SK-N-SH (cell line): ENCODE measurements around the gene ZNF664. TPM values are rescaled to one million over a fixed set of nuclear protein-coding genes. Genes with fewer than 3 reads are reported as not detected.

Source experiments
- CTCF ChIA-PET: fragments of 300-600, 350-600 bp; formaldehyde crosslinking; extraction: SDS; loops from one replicate; lab custom pipeline; 2021; lab: Yijun Ruan, JAX
- POLR2A ChIA-PET: fragments of 350-600 bp; sonication (Branson Sonifier 250); formaldehyde crosslinking; extraction: SDS; loops from one replicate; lab custom pipeline; 2020; ENCODE audit warnings: antibody characterized with exemption, inconsistent platforms; lab: Yijun Ruan, JAX
- DNase-seq: peaks from one replicate; pipeline ENCODE4 v3.0.0; 2012
- H2AFZ ChIP-seq: fragments of 200-600 bp; sonication (generic); 2 replicates; pipeline ENCODE4 v1.8.1; 2016; ENCODE audit warnings: antibody characterized with exemption, mild to moderate bottlenecking, low read depth
- H3F3A ChIP-seq: fragments of 200-600 bp; sonication (generic); replicated peaks from 2 replicates; pipeline ENCODE3; 2016; ENCODE audit warnings: antibody characterized with exemption, mild to moderate bottlenecking; ENCODE audit not compliant: insufficient read depth
- H3K27ac ChIP-seq, 2 experiments: fragments of 200-500 bp in 1 of 2; fragments of 200-600 bp in 1 of 2; sonication (Bioruptor generic) in 1 of 2; sonication (generic), shearing (Covaris generic) in 1 of 2; 2 replicates each; pipeline versions ENCODE4 v1.5.1 to v1.6.1; 2014 to 2016; ENCODE audit warnings: low read depth in 2 of 2, inconsistent platforms in 1 of 2, low read length in 1 of 2, mild to moderate bottlenecking in 1 of 2, mixed read lengths in 1 of 2
- H3K27me3 ChIP-seq: fragments of 200-600 bp; sonication (generic), shearing (Covaris generic); 2 replicates; pipeline ENCODE4 v1.6.1; 2016; ENCODE audit warnings: mixed run types; ENCODE audit not compliant: insufficient read depth
- H3K36me3 ChIP-seq, 2 experiments: fragments of 200-500 bp in 1 of 2; fragments of 200-600 bp in 1 of 2; sonication (Bioruptor generic) in 1 of 2; sonication (generic) in 1 of 2; replicated peaks in 1 of 2; 2 replicates each; pipeline versions ENCODE3 to v1.5.1; 2014 to 2016; ENCODE audit warnings: low read length in 1 of 2, mild to moderate bottlenecking in 1 of 2; ENCODE audit not compliant: insufficient read depth in 2 of 2, control insufficient read depth in 1 of 2
- H3K4me1 ChIP-seq, 2 experiments: fragments of 200-500 bp in 1 of 2; fragments of 200-600 bp in 1 of 2; sonication (Bioruptor generic) in 1 of 2; sonication (generic), shearing (Covaris generic) in 1 of 2; 2 replicates each; pipeline versions ENCODE4 v1.5.1 to v1.6.1; 2014 to 2016; ENCODE audit warnings: low read depth in 1 of 2, low read length in 1 of 2, mixed run types in 1 of 2; ENCODE audit not compliant: insufficient read depth in 2 of 2, control insufficient read depth in 1 of 2
- H3K4me2 ChIP-seq: fragments of 200-600 bp; sonication (generic), shearing (Covaris generic); 2 replicates; pipeline ENCODE4 v1.6.1; 2017; ENCODE audit warnings: mixed run types
- H3K4me3 ChIP-seq, 2 experiments: fragments of 200-500 bp in 1 of 2; fragments of 200-600 bp in 1 of 2; sonication (Bioruptor generic) in 1 of 2; sonication (generic), shearing (Covaris generic) in 1 of 2; 2 replicates each; pipeline versions ENCODE4 v1.5.1 to v1.8.1; 2014 to 2016; ENCODE audit warnings: low read depth in 2 of 2, inconsistent platforms in 1 of 2, low read length in 1 of 2, mild to moderate bottlenecking in 1 of 2, mixed read lengths in 1 of 2, moderate library complexity in 1 of 2
- H3K79me2 ChIP-seq: fragments of 200-600 bp; sonication (generic); 2 replicates; pipeline ENCODE4 v1.8.1; 2017; ENCODE audit warnings: mild to moderate bottlenecking; ENCODE audit not compliant: insufficient read depth
- H3K9ac ChIP-seq: fragments of 200-600 bp; sonication (generic); 2 replicates; pipeline ENCODE4 v1.6.1; 2017; ENCODE audit warnings: mixed run types
- H3K9me2 ChIP-seq: fragments of 200-600 bp; sonication (generic); 2 replicates; pipeline ENCODE4 v1.6.1; 2017; ENCODE audit warnings: mixed run types
- H3K9me3 ChIP-seq: fragments of 200-600 bp; sonication (generic); 2 replicates; pipeline ENCODE4 v1.6.1; 2017; ENCODE audit warnings: mixed run types, mild to moderate bottlenecking, moderate library complexity
- H4K20me1 ChIP-seq: fragments of 200-600 bp; sonication (generic); 2 replicates; pipeline ENCODE4 v1.6.1; 2017; ENCODE audit warnings: mild to moderate bottlenecking, mixed run types; ENCODE audit not compliant: insufficient read depth
- EP300 ChIP-seq, 2 experiments: IDR thresholded peaks; 2 replicates each; pipeline versions ENCODE4 v1.4.0 to v1.6.1; 2012; ENCODE audit warnings: borderline replicate concordance in 1 of 2, low read depth in 1 of 2, low read length in 1 of 2
- GATA2 ChIP-seq: sonication (generic); formaldehyde crosslinking; IDR thresholded peaks from 2 replicates; pipeline ENCODE4 v1.5.0; 2020; ENCODE audit warnings: mild to moderate bottlenecking, missing genetic modification reagents
- NFIC ChIP-seq: IDR thresholded peaks from 2 replicates; pipeline ENCODE4 v1.4.0; 2012; ENCODE audit warnings: borderline replicate concordance
- NRF1 ChIP-seq: IDR thresholded peaks from 2 replicates; pipeline ENCODE4 v1.6.1; 2012; ENCODE audit warnings: low read depth, mild to moderate bottlenecking, low read length
- TAF1 ChIP-seq: IDR thresholded peaks from 2 replicates; pipeline ENCODE4 v1.6.1; 2012; ENCODE audit warnings: low read depth, mild to moderate bottlenecking, low read length, moderate library complexity, borderline replicate concordance
- TEAD4 ChIP-seq: IDR thresholded peaks from 2 replicates; pipeline ENCODE4 v1.4.0; 2012; ENCODE audit warnings: mild to moderate bottlenecking, borderline replicate concordance; ENCODE audit not compliant: insufficient read depth
- YY1 ChIP-seq: IDR thresholded peaks from 2 replicates; pipeline ENCODE4 v1.4.0; 2012; ENCODE audit warnings: low read depth, mild to moderate bottlenecking
- WGBS: methylation state at CpG from one replicate; pipeline ENCODE4 v1.1.6; 2017; ENCODE audit warnings: low lambda C conversion rate; 5-methylcytosine and 5-hydroxymethylcytosine counted together
- polyA plus RNA-seq, 3 experiments: library from polyadenylated mRNA; depleted of rRNA; stranded (reverse); fragments of >200 nt; gene quantifications; 2 replicates each; pipeline ENCODE4 v1.2.3, GENCODE V29; 2012
- TF ChIP-seq, protein P1 (sequence below): fragments of 200-600 bp; sonication (generic); IDR thresholded peaks from 2 replicates; pipeline ENCODE4 v1.6.1; 2017; ENCODE audit warnings: antibody characterized with exemption, mild to moderate bottlenecking, moderate library complexity
- TF ChIP-seq, protein P2 (sequence below): IDR thresholded peaks from 2 replicates; pipeline ENCODE4; 2012

Gene ZNF664
- polyA plus RNA-seq, 1 of the 3 experiments (the other 2 are of a cell fraction) = 34.9 TPM

DNA sequence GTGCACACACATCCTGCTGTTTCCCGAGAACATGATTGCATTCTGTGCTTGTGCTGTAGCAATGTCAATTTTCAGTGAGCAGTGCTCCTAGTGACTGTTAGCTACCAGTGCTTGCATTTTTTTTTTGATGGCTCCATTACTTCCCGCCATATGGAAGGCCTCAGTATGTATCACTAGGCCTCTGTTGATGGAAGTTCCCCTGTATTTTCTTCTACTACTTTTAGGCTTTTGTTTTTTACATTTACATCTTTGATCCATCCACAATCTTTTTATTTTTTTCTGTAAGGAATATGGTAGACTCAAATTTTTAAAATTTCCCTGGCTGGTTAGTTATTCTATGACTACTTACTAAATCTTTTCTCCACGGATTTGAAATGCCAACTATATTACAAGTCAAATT, 49.1 kb downstream of the ZNF664 start:
- Histone ChIP-seq H3K36me3 (no peaks in the 10 kb centered on the region), H3K9me3 (no peaks in the 10 kb centered on the region), H3K4me1 (peaks cover 9 to 17% of the 10 kb centered on the region in 2 experiments), H3K27me3 (no peaks in the 10 kb centered on the region), H3K4me2 (no peak overlapping the region), H3F3A (peaks cover 33% of the 10 kb centered on the region), H3K27ac (no peak overlapping the region), H2AFZ (no peak overlapping the region), H3K9me2 (no peaks in the 10 kb centered on the region), H3K4me3 (no peak overlapping the region), H4K20me1 (no peaks in the 10 kb centered on the region), H3K9ac (no peak overlapping the region), H3K79me2 (no peaks in the 10 kb centered on the region)
- DNase-seq = no peak
- ChIA-PET POLR2A (no interaction called here), CTCF (interaction anchor here (1.0 kb wide), 1 partner anchor 10 kb away, joined by 4 read pairs; no protein-coding TSS in a partner anchor)
- WGBS = 95% methylated on average over 3 of the region's 3 CpGs
- TF ChIP-seq GATA2 (CRISPR knock-in tag) = no peak

DNA sequence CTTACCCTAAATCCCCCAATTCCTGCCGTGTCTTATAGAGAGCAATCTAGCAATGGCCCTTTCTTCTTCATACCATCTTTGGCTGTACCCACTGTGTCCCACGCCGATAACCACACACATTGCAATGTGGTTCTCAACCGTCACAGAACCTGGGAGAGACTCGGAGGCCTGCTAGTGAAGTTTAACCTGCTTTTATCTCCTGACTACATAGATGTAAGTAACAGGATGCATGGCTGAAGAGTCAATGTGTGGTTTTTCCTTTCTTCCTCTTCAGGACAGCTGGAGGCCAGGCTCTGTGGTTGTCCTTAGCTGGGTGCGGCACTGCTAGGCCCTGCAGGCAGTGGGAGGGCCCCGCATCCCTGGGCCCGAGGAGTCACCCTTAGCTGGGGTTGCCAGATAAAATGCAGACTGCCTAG, 51.3 kb downstream of the ZNF664 start:
- H3K4me3 ChIP-seq = no peak overlapping the region
- no peaks in the 10 kb centered on the region for H3K79me2 ChIP-seq
- no peaks in the 10 kb centered on the region for H3K9me3 ChIP-seq
- H3K4me1 ChIP-seq = peaks cover 20 to 23% of the 10 kb centered on the region in 2 experiments
- no peaks in the 10 kb centered on the region for H3K9me2 ChIP-seq
- no peak for DNase-seq
- CTCF ChIA-PET = interaction anchor here (1.5 to 2.2 kb wide), 2 partner anchors 8 to 12 kb away, joined by 4 to 13 read pairs; no protein-coding TSS in a partner anchor
- H2AFZ ChIP-seq = no peak overlapping the region
- no peak overlapping the region for H3K4me2 ChIP-seq
- WGBS = 87% methylated on average over 8 of the region's 8 CpGs
- no peaks in the 10 kb centered on the region for H3K36me3 ChIP-seq
- peaks cover 32% of the 10 kb centered on the region for H3F3A ChIP-seq
- H3K9ac ChIP-seq = no peak overlapping the region
- H3K27ac ChIP-seq = 0 out of 4 replicates have a peak overlapping the region, but pooled peaks of 1 of the 2 experiments have one; percentile 5
- POLR2A ChIA-PET = no interaction called here
- no peak for TF ChIP-seq TEAD4
- TF ChIP-seq TAF1 = no peak
- TF ChIP-seq, protein P1, sequence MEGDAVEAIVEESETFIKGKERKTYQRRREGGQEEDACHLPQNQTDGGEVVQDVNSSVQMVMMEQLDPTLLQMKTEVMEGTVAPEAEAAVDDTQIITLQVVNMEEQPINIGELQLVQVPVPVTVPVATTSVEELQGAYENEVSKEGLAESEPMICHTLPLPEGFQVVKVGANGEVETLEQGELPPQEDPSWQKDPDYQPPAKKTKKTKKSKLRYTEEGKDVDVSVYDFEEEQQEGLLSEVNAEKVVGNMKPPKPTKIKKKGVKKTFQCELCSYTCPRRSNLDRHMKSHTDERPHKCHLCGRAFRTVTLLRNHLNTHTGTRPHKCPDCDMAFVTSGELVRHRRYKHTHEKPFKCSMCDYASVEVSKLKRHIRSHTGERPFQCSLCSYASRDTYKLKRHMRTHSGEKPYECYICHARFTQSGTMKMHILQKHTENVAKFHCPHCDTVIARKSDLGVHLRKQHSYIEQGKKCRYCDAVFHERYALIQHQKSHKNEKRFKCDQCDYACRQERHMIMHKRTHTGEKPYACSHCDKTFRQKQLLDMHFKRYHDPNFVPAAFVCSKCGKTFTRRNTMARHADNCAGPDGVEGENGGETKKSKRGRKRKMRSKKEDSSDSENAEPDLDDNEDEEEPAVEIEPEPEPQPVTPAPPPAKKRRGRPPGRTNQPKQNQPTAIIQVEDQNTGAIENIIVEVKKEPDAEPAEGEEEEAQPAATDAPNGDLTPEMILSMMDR = no peak
- no peak for TF ChIP-seq NFIC
- no peaks in the 10 kb centered on the region for H4K20me1 ChIP-seq
- H3K27me3 ChIP-seq = no peaks in the 10 kb centered on the region

DNA sequence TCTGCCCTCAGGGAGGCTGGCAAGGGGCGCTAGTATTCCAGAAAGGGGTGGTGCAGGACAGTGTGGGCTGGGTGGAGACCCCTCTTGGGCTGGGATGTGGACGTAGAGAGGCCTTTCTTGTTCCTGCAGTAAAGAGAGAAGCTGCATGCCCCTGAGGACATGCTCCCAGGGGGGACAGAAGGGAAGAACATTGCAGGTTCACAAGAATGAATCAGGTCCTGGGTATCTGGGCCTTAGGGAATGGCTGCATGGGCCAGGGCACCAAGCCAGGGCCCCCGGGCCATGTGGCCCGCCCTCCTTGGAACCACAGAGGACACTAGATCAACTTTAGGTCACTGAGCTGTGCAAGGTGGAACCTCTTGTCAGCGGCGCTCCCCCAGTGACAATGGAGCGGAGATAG, 51.8 kb downstream of the ZNF664 start:
- WGBS = 61% methylated on average over 2 of the region's 7 CpGs
- ChIA-PET POLR2A (no interaction called here), CTCF (interaction anchor here (0.6 to 2.2 kb wide), 6 partner anchors 7 to 288 kb away, joined by 3 to 13 read pairs (median 4); no protein-coding TSS in a partner anchor)
- 0 out of 4 replicates have a peak overlapping the region, but pooled peaks of 1 of the 2 experiments have one; percentile 5 for H3K27ac ChIP-seq
- H3K9ac ChIP-seq = no peak overlapping the region
- DNase-seq = no peak
- H3K9me2 ChIP-seq = no peaks in the 10 kb centered on the region
- no peak overlapping the region for H3K4me2 ChIP-seq
- no peaks in the 10 kb centered on the region for H3K9me3 ChIP-seq
- no peaks in the 10 kb centered on the region for H3K36me3 ChIP-seq
- H4K20me1 ChIP-seq = no peaks in the 10 kb centered on the region
- H3K79me2 ChIP-seq = no peaks in the 10 kb centered on the region
- no peak overlapping the region for H2AFZ ChIP-seq
- no peaks in the 10 kb centered on the region for H3K27me3 ChIP-seq
- peaks cover 27% of the 10 kb centered on the region for H3F3A ChIP-seq
- TF ChIP-seq YY1 (no peak), EP300 (IDR thresholded peaks at IDR 0.05; ENCODE audit: borderline replicate concordance in 1 of 2, low read depth in 1 of 2, low read length in 1 of 2) (no peak), NRF1 (no peak)
- TF ChIP-seq, protein P2, sequence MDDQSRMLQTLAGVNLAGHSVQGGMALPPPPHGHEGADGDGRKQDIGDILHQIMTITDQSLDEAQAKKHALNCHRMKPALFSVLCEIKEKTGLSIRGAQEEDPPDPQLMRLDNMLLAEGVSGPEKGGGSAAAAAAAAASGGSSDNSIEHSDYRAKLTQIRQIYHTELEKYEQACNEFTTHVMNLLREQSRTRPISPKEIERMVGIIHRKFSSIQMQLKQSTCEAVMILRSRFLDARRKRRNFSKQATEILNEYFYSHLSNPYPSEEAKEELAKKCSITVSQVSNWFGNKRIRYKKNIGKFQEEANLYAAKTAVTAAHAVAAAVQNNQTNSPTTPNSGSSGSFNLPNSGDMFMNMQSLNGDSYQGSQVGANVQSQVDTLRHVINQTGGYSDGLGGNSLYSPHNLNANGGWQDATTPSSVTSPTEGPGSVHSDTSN = no peak
- H3K4me3 ChIP-seq = no peak overlapping the region
- H3K4me1 ChIP-seq = peaks cover 20% of the 10 kb centered on the region in 2 experiments
